Stimulated activated CD8-positive, alpha-beta memory T cell treated with anti-CD3 and anti-CD28 coated beads, Interleukin-4, amount 100 ng/mL, for 1 hour (primary cell): Measurements from ENCODE around the gene SEMA4A.

Source experiments
- DNase-seq, 2 donors: peaks; one replicate each; pipeline ENCODE4 v3.0.0-alpha.2; 2020; ENCODE audit warnings: low read depth in 2 of 2, low spot score in 1 of 2

The SEMA4A gene

GRCh38 chr1:156226116-156226538, 72.7 kb downstream of the SEMA4A start:
- DNase-seq: no peak

GRCh38 chr1:156226782-156227181, 73.4 kb downstream of the SEMA4A start:
- no peak for DNase-seq
